B cell (primary cell): ENCODE measurements around the gene BTG2. TPM values are rescaled to one million over a fixed set of nuclear protein-coding genes. Genes with fewer than 3 reads are reported as not detected.

ENCODE experiments used
- ATAC-seq: fragments of 200-7000 bp; cut with Tn5 transposase; one replicate; pipeline ENCODE4 v1.10.0; 2021; ENCODE audit warnings: low read depth, mild to moderate bottlenecking, moderate number of reproducible peaks, moderate library complexity
- CTCF ChIA-PET: fragments of 350-600 bp; sonication (Branson Sonifier 250); formaldehyde crosslinking; loops from one replicate; lab custom pipeline; 2021; ENCODE audit warnings: antibody characterized with exemption, inconsistent platforms; lab: Charles Lee
- POLR2A ChIA-PET: fragments of 350-600 bp; sonication (Branson Sonifier 250); formaldehyde crosslinking; loops from one replicate; lab custom pipeline; 2021; ENCODE audit warnings: antibody characterized with exemption; lab: Charles Lee
- DNase-seq: peaks from one replicate; pipeline ENCODE4 v3.0.0; 2013
- H2AFZ ChIP-seq: 2 replicates; pipeline ENCODE4 v1.6.1; 2012; ENCODE audit warnings: mild to moderate bottlenecking, low read depth, low read length; ENCODE audit not compliant: insufficient read depth, poor library complexity, severe bottlenecking
- H3K27ac ChIP-seq, 2 donors: 1 replicate in 1 of 2; 2 replicates in 1 of 2; pipeline ENCODE4 v1.5.1; 2012 to 2013; ENCODE audit warnings: low read length in 2 of 2, mild to moderate bottlenecking in 2 of 2, moderate library complexity in 1 of 2
- H3K27me3 ChIP-seq, 4 experiments: fragments of 200-600 bp in 1 of 4; sonication (generic) in 1 of 4; replicated peaks in 1 of 4; 1 replicate in 2 of 4; 2 replicates in 2 of 4; pipeline versions ENCODE4 v1.6.1 to v1.7.0; 2013 to 2016; ENCODE audit warnings: low read length in 3 of 4, mild to moderate bottlenecking in 2 of 4, mixed read lengths in 1 of 4, moderate library complexity in 1 of 4; ENCODE audit not compliant: insufficient read depth in 4 of 4, control insufficient read depth in 3 of 4; ENCODE audit errors: control extremely low read depth in 1 of 4
- H3K36me3 ChIP-seq, 2 experiments: replicated peaks in 1 of 2; 1 replicate in 1 of 2; 2 replicates in 1 of 2; pipeline versions ENCODE4 v1.6.1 to v1.7.1; 2013; ENCODE audit warnings: low read length in 1 of 2; ENCODE audit not compliant: insufficient read depth in 2 of 2, control insufficient read depth in 1 of 2; ENCODE audit errors: control extremely low read depth in 1 of 2, extremely low read depth in 1 of 2
- H3K4me1 ChIP-seq, 2 donors: fragments of 200-600 bp in 1 of 2; sonication (generic) in 1 of 2; 1 replicate in 1 of 2; 2 replicates in 1 of 2; pipeline versions ENCODE4 v1.5.1 to v1.6.1; 2013 to 2017; ENCODE audit warnings: low read length in 2 of 2; ENCODE audit not compliant: control insufficient read depth in 2 of 2, insufficient read depth in 2 of 2
- H3K4me2 ChIP-seq: replicated peaks from 2 replicates; pipeline ENCODE3; 2012; ENCODE audit warnings: mild to moderate bottlenecking, low read depth, low read length; ENCODE audit not compliant: poor library complexity, severe bottlenecking
- H3K4me3 ChIP-seq, 5 experiments: fragments of 200-600 bp in 1 of 5; sonication (generic) in 1 of 5; 1 replicate in 3 of 5; 2 replicates in 2 of 5; pipeline versions ENCODE4 v1.5.1 to v1.7.0; 2011 to 2016; ENCODE audit warnings: low read length in 4 of 5, mild to moderate bottlenecking in 4 of 5, low read depth in 2 of 5, control low read depth in 1 of 5, moderate library complexity in 1 of 5; ENCODE audit not compliant: insufficient read depth in 1 of 5; ENCODE audit errors: control extremely low read depth in 1 of 5, extremely low read depth in 1 of 5
- H3K79me2 ChIP-seq: fragments of 200-600 bp; sonication (generic); one replicate; pipeline ENCODE4 v1.6.0; 2016; ENCODE audit warnings: low read length; ENCODE audit not compliant: control insufficient read depth, insufficient read depth
- H3K9ac ChIP-seq: fragments of 200-600 bp; sonication (generic); 2 replicates; pipeline ENCODE4 v1.6.1; 2017; ENCODE audit warnings: mild to moderate bottlenecking, low read length, moderate library complexity
- H3K9me3 ChIP-seq, 3 donors: one replicate each; pipeline versions ENCODE4 v1.6.1 to v1.7.1; 2013; ENCODE audit warnings: low read length in 2 of 3; ENCODE audit not compliant: control insufficient read depth in 2 of 3, insufficient read depth in 1 of 3; ENCODE audit errors: control extremely low read depth in 1 of 3
- H4K20me1 ChIP-seq: 2 replicates; pipeline ENCODE4 v1.6.0; 2012; ENCODE audit warnings: mild to moderate bottlenecking, low read length; ENCODE audit not compliant: insufficient read depth, control insufficient read depth, poor library complexity, severe bottlenecking
- H3K27ac Mint-ChIP-seq: one replicate; pipeline ENCODE4 v1.8.0; 2021; ENCODE audit warnings: mixed read lengths
- H3K27me3 Mint-ChIP-seq: one replicate; pipeline ENCODE4 v1.8.0; 2021; ENCODE audit warnings: mixed read lengths
- H3K4me1 Mint-ChIP-seq: one replicate; pipeline ENCODE4 v1.8.0; 2021; ENCODE audit warnings: mixed read lengths
- H3K4me3 Mint-ChIP-seq: one replicate; pipeline ENCODE4 v1.8.0; 2021; ENCODE audit warnings: mixed read lengths
- H3K9me3 Mint-ChIP-seq: one replicate; pipeline ENCODE4 v1.8.0; 2022; ENCODE audit warnings: mixed read lengths; ENCODE audit not compliant: insufficient read depth
- EZH2 ChIP-seq: IDR thresholded peaks from 2 replicates; pipeline ENCODE4 v1.6.1; 2012; ENCODE audit warnings: borderline replicate concordance, low read depth, mild to moderate bottlenecking, moderate library complexity, low read length; ENCODE audit not compliant: insufficient read depth, poor library complexity, severe bottlenecking
- WGBS: methylation state at CpG from one replicate; pipeline ENCODE4 v1.1.5; 2013; ENCODE audit warnings: missing lambda C conversion rate; ENCODE audit not compliant: insufficient coverage; 5-methylcytosine and 5-hydroxymethylcytosine counted together
- intact Hi-C: fragments of 100-400 bp; cut with micrococcal nuclease; formaldehyde crosslinking; loops from one replicate; pipeline ENCODE4 v1.10.0; 2022
- polyA plus RNA-seq: library from polyadenylated mRNA; depleted of rRNA; stranded (reverse); fragments of >200 nt; gene quantifications from 2 replicates; pipeline ENCODE4 v1.2.3, GENCODE V29; 2012
- total RNA-seq, 2 donors: library from RNA; stranded (reverse); fragments of 120-200 nt in 1 of 2; gene quantifications; 1 replicate in 1 of 2; 2 replicates in 1 of 2; pipeline versions ENCODE4 v1.2.3 to v1.2.4, GENCODE V29; 2013 to 2022
- TF ChIP-seq, protein P1 (sequence below): fragments of 200-600 bp; IDR thresholded peaks from one replicate; pipeline ENCODE4 v1.8.0; 2022; ENCODE audit warnings: antibody characterized with exemption, mild to moderate bottlenecking

The BTG2 gene
- total and polyA plus RNA-seq, 2 donors (not counting 1 experiment from before 2014, with no cell fraction given) = 508 to 778 TPM

- H3K27me3 Mint-ChIP-seq = peaks cover 38% of the 10 kb centered on the region
Observed at GRCh38 chr1:203346060-203346768, 40.9 kb downstream of the BTG2 start.

GRCh38 chr1:203346769-203347102, 41.4 kb downstream of the BTG2 start:
- no peak overlapping the region for H3K4me2 ChIP-seq
- H3K4me1 ChIP-seq = peaks cover 12% of the 10 kb centered on the region in 2 donors
- H3K27me3 ChIP-seq = peaks cover 0 to 22% (median 3%) of the 10 kb centered on the region in 4 experiments
- H2AFZ ChIP-seq = no peak overlapping the region
- TF ChIP-seq, protein P1, sequence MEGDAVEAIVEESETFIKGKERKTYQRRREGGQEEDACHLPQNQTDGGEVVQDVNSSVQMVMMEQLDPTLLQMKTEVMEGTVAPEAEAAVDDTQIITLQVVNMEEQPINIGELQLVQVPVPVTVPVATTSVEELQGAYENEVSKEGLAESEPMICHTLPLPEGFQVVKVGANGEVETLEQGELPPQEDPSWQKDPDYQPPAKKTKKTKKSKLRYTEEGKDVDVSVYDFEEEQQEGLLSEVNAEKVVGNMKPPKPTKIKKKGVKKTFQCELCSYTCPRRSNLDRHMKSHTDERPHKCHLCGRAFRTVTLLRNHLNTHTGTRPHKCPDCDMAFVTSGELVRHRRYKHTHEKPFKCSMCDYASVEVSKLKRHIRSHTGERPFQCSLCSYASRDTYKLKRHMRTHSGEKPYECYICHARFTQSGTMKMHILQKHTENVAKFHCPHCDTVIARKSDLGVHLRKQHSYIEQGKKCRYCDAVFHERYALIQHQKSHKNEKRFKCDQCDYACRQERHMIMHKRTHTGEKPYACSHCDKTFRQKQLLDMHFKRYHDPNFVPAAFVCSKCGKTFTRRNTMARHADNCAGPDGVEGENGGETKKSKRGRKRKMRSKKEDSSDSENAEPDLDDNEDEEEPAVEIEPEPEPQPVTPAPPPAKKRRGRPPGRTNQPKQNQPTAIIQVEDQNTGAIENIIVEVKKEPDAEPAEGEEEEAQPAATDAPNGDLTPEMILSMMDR = no peak
- no peak for TF ChIP-seq EZH2
- DNase-seq = no peak
- peaks cover 39% of the 10 kb centered on the region for H3K27me3 Mint-ChIP-seq
- ChIA-PET POLR2A (interaction anchor here (0.6 kb wide), 1 partner anchor 34 kb away, joined by 11 read pairs; no protein-coding TSS in a partner anchor), CTCF (interaction anchor here (0.8 to 32.7 kb wide), 6 partner anchors 16 to 136 kb away, joined by 3 to 1776 read pairs (median 96); partner anchors contain the start of gene PRELP)
- H3K27ac ChIP-seq = no peak overlapping the region
- no peak overlapping the region for H3K4me3 Mint-ChIP-seq
- H3K9me3 Mint-ChIP-seq = no peaks in the 10 kb centered on the region
- ATAC-seq = no peak
- no peaks in the 10 kb centered on the region for H3K9me3 ChIP-seq
- intact Hi-C loops = no loop called here
- 89% methylated on average over 3 of the region's 3 CpGs for WGBS
- no peaks in the 10 kb centered on the region for H3K36me3 ChIP-seq
- H4K20me1 ChIP-seq = no peaks in the 10 kb centered on the region
- H3K4me1 Mint-ChIP-seq = peaks cover 8% of the 10 kb centered on the region
- H3K27ac Mint-ChIP-seq = no peak overlapping the region
- H3K79me2 ChIP-seq = no peaks in the 10 kb centered on the region
- no peak overlapping the region for H3K9ac ChIP-seq
- H3K4me3 ChIP-seq = no peak overlapping the region

More at GRCh38 chr1:203346060-203346768, 40.9 kb downstream of the BTG2 start:
- TF ChIP-seq EZH2 = no peak
- TF ChIP-seq, protein P1 = no peak
- Mint-ChIP-seq H3K9me3 (no peaks in the 10 kb centered on the region), H3K27ac (no peak overlapping the region), H3K4me1 (peaks cover 7% of the 10 kb centered on the region), H3K4me3 (no peak overlapping the region)
- H4K20me1 ChIP-seq = no peaks in the 10 kb centered on the region
- no peak overlapping the region for H3K4me2 ChIP-seq
- ChIA-PET POLR2A (interaction anchor here (0.7 kb wide), 1 partner anchor 155 kb away, joined by 3 read pairs; no protein-coding TSS in a partner anchor), CTCF (interaction anchor here (0.7 to 32.7 kb wide), 8 partner anchors 11 to 137 kb away, joined by 3 to 1776 read pairs (median 4); partner anchors contain the start of gene PRELP)
- ATAC-seq (no peak), DNase-seq (no peak)
- H2AFZ ChIP-seq = no peak overlapping the region
- intact Hi-C loops = no loop called here
- H3K9me3 ChIP-seq = no peaks in the 10 kb centered on the region
- no peak overlapping the region for H3K9ac ChIP-seq
- H3K79me2 ChIP-seq = no peaks in the 10 kb centered on the region
- H3K4me3 ChIP-seq = no peak overlapping the region
- peaks cover 0 to 16% (median 1%) of the 10 kb centered on the region in 4 experiments for H3K27me3 ChIP-seq
- WGBS = 82% methylated on average over 6 of the region's 7 CpGs
- H3K4me1 ChIP-seq = peaks cover 8% of the 10 kb centered on the region in 2 donors
- H3K36me3 ChIP-seq = no peaks in the 10 kb centered on the region
- H3K27ac ChIP-seq = no peak overlapping the region
